Common myeloid progenitor, CD34-positive (primary cell): ENCODE data around the gene C4BPA.

Experiments
- CTCF ChIA-PET: fragments of 350-600 bp; sonication (Branson Sonifier 250); formaldehyde crosslinking; loops from one replicate; lab custom pipeline; 2021; ENCODE audit warnings: antibody characterized with exemption; lab: Charles Lee
- POLR2A ChIA-PET: fragments of 350-600 bp; sonication (Branson Sonifier 250); formaldehyde crosslinking; loops from one replicate; lab custom pipeline; 2021; ENCODE audit warnings: antibody characterized with exemption; lab: Charles Lee
- DNase-seq, 3 donors: peaks; one replicate each; pipeline versions ENCODE4 v3.0.0 to v3.0.0-alpha.2; 2013
- H3K27ac ChIP-seq, 2 experiments: 1 replicate in 1 of 2; 2 replicates in 1 of 2; pipeline ENCODE4 v1.7.0; 2013; ENCODE audit warnings: inconsistent platforms in 2 of 2, low read length in 2 of 2, mild to moderate bottlenecking in 2 of 2, low read depth in 1 of 2, moderate library complexity in 1 of 2; ENCODE audit not compliant: severe bottlenecking in 2 of 2, insufficient read depth in 1 of 2, poor library complexity in 1 of 2
- H3K27me3 ChIP-seq, 5 experiments: replicated peaks in 2 of 5; 1 replicate in 3 of 5; 2 replicates in 2 of 5; pipeline versions ENCODE4 v1.6.1 to v1.7.0; 2013; ENCODE audit warnings: low read length in 4 of 5, mild to moderate bottlenecking in 2 of 5, moderate library complexity in 2 of 5, inconsistent platforms in 1 of 5; ENCODE audit not compliant: insufficient read depth in 5 of 5, control insufficient read depth in 4 of 5
- H3K36me3 ChIP-seq, 4 experiments: 1 replicate in 2 of 4; 2 replicates in 2 of 4; pipeline versions ENCODE4 v1.6.1 to v1.7.0; 2013; ENCODE audit warnings: low read length in 3 of 4, control low read depth in 1 of 4, mild to moderate bottlenecking in 1 of 4; ENCODE audit not compliant: control insufficient read depth in 4 of 4, insufficient read depth in 4 of 4
- H3K4me1 ChIP-seq, 4 experiments: 1 replicate in 3 of 4; 2 replicates in 1 of 4; pipeline versions ENCODE4 v1.6.1 to v1.7.1; 2013; ENCODE audit warnings: low read length in 3 of 4, mild to moderate bottlenecking in 3 of 4, control low read depth in 1 of 4, inconsistent platforms in 1 of 4, moderate library complexity in 1 of 4; ENCODE audit not compliant: control insufficient read depth in 4 of 4, insufficient read depth in 4 of 4; ENCODE audit errors: control extremely low read depth in 1 of 4
- H3K4me3 ChIP-seq, 7 experiments: 1 replicate in 4 of 7; 2 replicates in 3 of 7; pipeline versions ENCODE4 v1.5.1 to v1.7.0; 2013; ENCODE audit warnings: mild to moderate bottlenecking in 7 of 7, low read length in 6 of 7, moderate library complexity in 6 of 7, inconsistent platforms in 2 of 7, low read depth in 2 of 7, control low read depth in 1 of 7; ENCODE audit not compliant: insufficient read depth in 4 of 7, control insufficient read depth in 1 of 7; ENCODE audit errors: extremely low read depth in 1 of 7
- H3K9me3 ChIP-seq, 5 experiments: 1 replicate in 4 of 5; 2 replicates in 1 of 5; pipeline versions ENCODE4 v1.6.1 to v1.7.1; 2013; ENCODE audit warnings: low read length in 4 of 5, mild to moderate bottlenecking in 2 of 5, inconsistent platforms in 1 of 5, low read depth in 1 of 5, moderate library complexity in 1 of 5; ENCODE audit not compliant: control insufficient read depth in 4 of 5, insufficient read depth in 2 of 5; ENCODE audit errors: control extremely low read depth in 1 of 5
- WGBS: methylation state at CpG from one replicate; pipeline ENCODE4 v1.1.5; 2013; ENCODE audit not compliant: insufficient coverage; 5-methylcytosine and 5-hydroxymethylcytosine counted together

Gene C4BPA

DNA sequence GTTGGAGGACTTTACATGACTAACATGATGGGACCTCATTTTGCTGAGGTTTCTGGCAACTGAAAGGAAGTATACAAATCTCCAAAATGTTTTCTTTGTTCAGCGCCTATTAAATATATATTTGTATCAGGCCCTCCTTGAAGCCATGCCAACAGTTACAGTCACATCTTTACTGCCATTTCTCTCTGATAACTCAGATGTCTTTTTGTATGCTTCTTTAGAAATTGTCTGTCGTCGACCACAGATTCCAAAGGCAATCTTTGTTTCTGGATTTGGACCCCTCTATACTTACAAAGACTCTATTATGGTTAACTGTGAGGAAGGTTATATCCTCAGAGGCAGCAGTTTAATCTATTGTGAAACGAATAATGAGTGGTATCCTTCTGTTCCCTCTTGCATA is 69.4 kb downstream of the C4BPA start:
- 100% methylated on average over 1 of the region's 4 CpGs for WGBS
- Histone ChIP-seq H3K4me3 (no peak overlapping the region), H3K27ac (no peak overlapping the region), H3K36me3 (no peaks in the 10 kb centered on the region), H3K27me3 (no peaks in the 10 kb centered on the region), H3K4me1 (peaks cover 0 to 4% (median 0%) of the 10 kb centered on the region in 4 experiments), H3K9me3 (no peaks in the 10 kb centered on the region)
- POLR2A ChIA-PET, result no interaction called here
- DNase-seq, result no peak
- CTCF ChIA-PET, result no interaction called here

DNA sequence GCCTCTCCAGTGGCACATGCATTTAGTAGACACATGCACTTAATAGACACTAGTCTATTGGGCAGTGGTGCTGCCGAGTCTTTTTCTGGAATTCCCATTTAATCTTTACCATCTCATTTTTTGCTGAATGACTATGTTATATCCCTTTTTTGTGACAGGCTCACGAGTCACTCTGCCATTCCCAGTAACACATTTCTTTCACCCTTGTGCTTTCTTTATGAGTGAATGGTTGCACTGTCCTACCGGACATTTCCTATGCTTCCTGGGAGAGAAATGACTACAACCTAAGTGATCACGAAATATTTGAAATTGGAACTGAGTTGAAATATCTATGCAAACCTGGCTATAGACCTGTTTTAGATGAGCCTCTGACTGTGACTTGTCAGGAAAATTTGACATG is 70.9 kb downstream of the C4BPA start:
- CTCF ChIA-PET, result no interaction called here
- POLR2A ChIA-PET, result no interaction called here
- no peaks in the 10 kb centered on the region for H3K27me3 ChIP-seq
- no peaks in the 10 kb centered on the region for H3K9me3 ChIP-seq
- 100% methylated on average over 3 of the region's 4 CpGs for WGBS
- no peaks in the 10 kb centered on the region for H3K36me3 ChIP-seq
- no peak overlapping the region for H3K4me3 ChIP-seq
- no peak for DNase-seq
- H3K27ac ChIP-seq, result no peak overlapping the region
- peaks cover 0 to 4% (median 0%) of the 10 kb centered on the region in 4 experiments for H3K4me1 ChIP-seq

DNA sequence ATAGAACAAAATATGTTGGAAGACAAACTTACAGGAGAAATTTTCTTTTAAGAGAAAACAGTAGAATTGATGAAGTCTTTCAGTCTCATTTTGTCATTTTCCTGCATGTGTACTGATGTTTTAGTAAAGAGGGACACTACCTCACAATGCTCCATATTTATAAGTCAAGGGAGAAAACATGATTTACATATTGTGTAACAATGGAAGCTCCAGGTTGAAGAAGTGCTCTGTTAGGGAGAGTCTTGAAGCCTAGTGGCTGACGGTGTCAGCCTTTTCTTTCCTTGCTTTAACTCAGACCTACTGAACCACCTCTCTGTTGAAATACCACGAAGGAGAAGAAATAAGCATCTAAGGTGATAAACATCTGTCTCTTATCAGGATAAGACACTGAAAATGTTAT is 75.0 kb downstream of the C4BPA start:
- no CpG with 5 or more reads among the region's 2 CpGs for WGBS
- no peaks in the 10 kb centered on the region for H3K9me3 ChIP-seq
- POLR2A ChIA-PET, result no interaction called here
- H3K27ac ChIP-seq, result no peak overlapping the region
- H3K27me3 ChIP-seq, result no peaks in the 10 kb centered on the region
- H3K36me3 ChIP-seq, result no peaks in the 10 kb centered on the region
- no peaks in the 10 kb centered on the region for H3K4me1 ChIP-seq
- DNase-seq, result no peak
- H3K4me3 ChIP-seq, result no peak overlapping the region
- CTCF ChIA-PET, result interaction anchor here (1.4 kb wide), 1 partner anchor 25 kb away, joined by 3 read pairs; no protein-coding TSS in a partner anchor

DNA sequence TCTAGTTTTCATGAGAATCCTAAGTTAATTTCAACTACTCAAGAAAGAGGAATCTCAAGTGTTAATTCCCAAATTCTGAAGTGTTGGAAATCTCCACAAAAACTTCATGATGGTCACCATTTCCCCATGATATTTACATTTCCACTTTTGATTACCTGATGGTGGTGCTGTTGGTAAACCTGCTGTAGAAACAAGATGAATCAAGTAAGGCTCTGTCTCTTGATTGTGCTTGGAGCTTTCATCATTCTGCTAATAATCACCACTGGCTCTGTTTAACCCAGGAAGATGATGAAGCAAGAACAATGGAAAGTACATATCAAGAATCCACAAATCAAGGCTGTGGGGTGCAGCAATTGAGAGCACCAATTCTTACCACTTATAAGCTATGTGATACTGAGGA is 77.8 kb downstream of the C4BPA start:
- Histone ChIP-seq H3K4me3 (no peak overlapping the region), H3K36me3 (no peaks in the 10 kb centered on the region), H3K27me3 (no peaks in the 10 kb centered on the region), H3K4me1 (no peaks in the 10 kb centered on the region), H3K27ac (no peak overlapping the region), H3K9me3 (no peaks in the 10 kb centered on the region)
- ChIA-PET POLR2A (no interaction called here), CTCF (no interaction called here)
- DNase-seq, result peak in 2 of 3 donors; percentile 11 to 14

DNA sequence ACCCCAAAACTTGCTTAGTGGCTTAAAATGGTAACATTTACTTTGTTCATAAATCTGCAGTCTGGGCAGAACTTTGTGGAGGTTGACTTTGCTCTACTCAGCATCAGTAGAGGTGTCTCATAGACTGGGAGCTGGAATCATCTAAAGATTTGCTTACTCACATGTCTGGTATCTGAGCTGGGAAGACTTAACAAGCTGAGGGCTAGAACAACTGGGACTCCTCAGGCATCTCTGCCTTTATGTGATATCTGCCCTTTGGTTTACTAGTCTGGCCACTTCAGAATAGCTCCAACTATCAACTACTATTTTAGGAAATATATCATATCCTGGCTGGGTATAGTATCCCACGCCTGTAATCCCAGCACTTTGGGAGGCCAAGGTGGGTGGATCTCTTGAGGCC is 82.5 kb downstream of the C4BPA start:
- no peaks in the 10 kb centered on the region for H3K27me3 ChIP-seq
- WGBS, result no CpG with 5 or more reads among the region's 1 CpG
- no peak overlapping the region for H3K27ac ChIP-seq
- POLR2A ChIA-PET, result no interaction called here
- peaks cover 0 to 3% (median 0%) of the 10 kb centered on the region in 4 experiments for H3K4me1 ChIP-seq
- H3K36me3 ChIP-seq, result no peaks in the 10 kb centered on the region
- CTCF ChIA-PET, result interaction anchor here (0.6 to 1.9 kb wide), 2 partner anchors 10 to 318 kb away, joined by 4 read pairs; no protein-coding TSS in a partner anchor
- no peak overlapping the region for H3K4me3 ChIP-seq
- no peaks in the 10 kb centered on the region for H3K9me3 ChIP-seq
- no peak for DNase-seq

DNA sequence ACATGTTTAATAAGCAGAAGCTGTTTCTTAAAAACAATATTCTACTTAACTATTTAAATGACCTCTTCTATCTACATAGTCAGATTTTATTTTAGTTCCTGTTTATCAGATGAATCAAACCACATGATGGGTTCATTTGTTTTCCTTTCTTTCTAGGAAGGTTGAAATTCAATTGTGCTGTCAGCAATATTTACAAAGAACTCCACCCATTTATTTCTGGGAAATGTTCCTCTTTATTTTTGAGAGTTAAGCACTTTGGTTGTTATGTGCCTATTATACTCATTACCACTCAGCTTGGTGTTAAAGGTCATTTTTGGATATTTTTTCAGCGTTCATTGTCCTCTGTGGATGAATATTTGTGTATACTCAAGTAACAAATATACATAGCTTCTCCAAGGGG is 84.9 kb downstream of the C4BPA start:
- DNase-seq, result peak in 1 of 3 donors; percentile 6
- H3K9me3 ChIP-seq, result no peaks in the 10 kb centered on the region
- H3K27ac ChIP-seq, result no peak overlapping the region
- CTCF ChIA-PET, result interaction anchor here (1.1 kb wide), 1 partner anchor 216 kb away, joined by 3 read pairs; no protein-coding TSS in a partner anchor
- H3K36me3 ChIP-seq, result no peaks in the 10 kb centered on the region
- POLR2A ChIA-PET, result interaction anchor here (0.6 kb wide), 1 partner anchor 1510 kb away, joined by 3 read pairs; no protein-coding TSS in a partner anchor
- no CpG with 5 or more reads among the region's 1 CpG for WGBS
- no peaks in the 10 kb centered on the region for H3K27me3 ChIP-seq
- no peak overlapping the region for H3K4me3 ChIP-seq
- peaks cover 0 to 3% (median 0%) of the 10 kb centered on the region in 4 experiments for H3K4me1 ChIP-seq

DNA sequence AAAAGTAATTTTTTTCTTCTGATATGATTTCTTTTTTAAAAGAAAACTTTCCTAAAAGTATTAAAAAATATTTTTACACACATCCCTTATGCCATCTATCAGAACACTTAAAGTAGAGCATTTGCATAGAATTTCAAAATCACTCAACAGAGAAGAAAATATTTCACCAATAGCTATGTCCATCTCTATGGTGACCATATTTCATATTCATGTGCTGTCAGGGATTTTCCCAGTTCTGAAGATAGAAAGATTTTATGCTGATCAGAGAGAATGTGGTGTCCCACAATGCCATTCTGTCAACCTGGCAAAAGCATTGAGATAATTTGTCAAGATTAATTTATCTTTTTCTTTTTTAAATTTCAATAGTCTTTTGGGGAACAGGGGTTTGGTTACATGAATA is 87.0 kb downstream of the C4BPA start:
- ChIA-PET CTCF (no interaction called here), POLR2A (no interaction called here)
- no peak overlapping the region for H3K4me3 ChIP-seq
- no peaks in the 10 kb centered on the region for H3K36me3 ChIP-seq
- H3K9me3 ChIP-seq, result no peaks in the 10 kb centered on the region
- H3K27ac ChIP-seq, result no peak overlapping the region
- H3K4me1 ChIP-seq, result peaks cover 0 to 3% (median 0%) of the 10 kb centered on the region in 4 experiments
- no peak for DNase-seq
- no peaks in the 10 kb centered on the region for H3K27me3 ChIP-seq
